H9 (cell line): ENCODE measurements around the gene SEMA4A. TPM values are rescaled to one million over a fixed set of nuclear protein-coding genes. Genes with fewer than 3 reads are reported as not detected.

Source experiments
- DNase-seq: peaks from one replicate; pipeline ENCODE4 v3.0.0-alpha.2; 2017
- H2AFZ ChIP-seq: one replicate; pipeline ENCODE4 v1.6.1; 2013; ENCODE audit warnings: mild to moderate bottlenecking, low read length, control low read depth, moderate library complexity
- H2AK5ac ChIP-seq: 2 replicates; pipeline ENCODE4 v1.6.1; 2013; ENCODE audit warnings: low read length, control low read depth, mixed read lengths; ENCODE audit not compliant: insufficient read length
- H2BK120ac ChIP-seq: one replicate; pipeline ENCODE4 v1.6.1; 2013; ENCODE audit warnings: low read depth, mild to moderate bottlenecking, low read length, control low read depth, inconsistent platforms; ENCODE audit not compliant: poor library complexity, severe bottlenecking
- H2BK12ac ChIP-seq: 2 replicates; pipeline ENCODE4 v1.6.1; 2013; ENCODE audit warnings: low read length, control low read depth, mixed read lengths, low read depth; ENCODE audit not compliant: insufficient read length
- H2BK15ac ChIP-seq: 2 replicates; pipeline ENCODE4 v1.6.1; 2013; ENCODE audit warnings: low read depth, low read length, control low read depth
- H2BK20ac ChIP-seq: one replicate; pipeline ENCODE4 v1.6.1; 2013; ENCODE audit warnings: low read depth, mild to moderate bottlenecking, low read length, control low read depth, inconsistent platforms; ENCODE audit not compliant: poor library complexity, severe bottlenecking
- H2BK5ac ChIP-seq: 2 replicates; pipeline ENCODE4 v1.6.1; 2013; ENCODE audit warnings: low read length, control low read depth, mixed read lengths; ENCODE audit not compliant: insufficient read length
- H3K14ac ChIP-seq: 2 replicates; pipeline ENCODE4 v1.6.1; 2013; ENCODE audit warnings: low read length, control low read depth; ENCODE audit not compliant: insufficient read depth
- H3K18ac ChIP-seq: 2 replicates; pipeline ENCODE4 v1.6.1; 2013; ENCODE audit warnings: low read depth, mild to moderate bottlenecking, mixed read lengths, low read length, control low read depth; ENCODE audit not compliant: insufficient read length
- H3K23ac ChIP-seq: 2 replicates; pipeline ENCODE4 v1.6.1; 2013; ENCODE audit warnings: low read length, control low read depth, mixed read lengths, low read depth; ENCODE audit not compliant: insufficient read length
- H3K23me2 ChIP-seq: 2 replicates; pipeline ENCODE4 v1.6.1; 2013; ENCODE audit warnings: low read depth, mild to moderate bottlenecking, mixed read lengths, low read length, control low read depth; ENCODE audit not compliant: insufficient read length, poor library complexity, severe bottlenecking
- H3K27ac ChIP-seq: 2 replicates; pipeline ENCODE4 v1.5.1; 2013; ENCODE audit warnings: low read length, control low read depth, mixed read lengths, low read depth; ENCODE audit not compliant: insufficient read length
- H3K27me3 ChIP-seq: 2 replicates; pipeline ENCODE4 v1.6.1; 2013; ENCODE audit warnings: low read length, control low read depth, inconsistent platforms; ENCODE audit not compliant: insufficient read depth
- H3K4ac ChIP-seq: 2 replicates; pipeline ENCODE4 v1.6.1; 2013; ENCODE audit warnings: low read depth, mild to moderate bottlenecking, control low read depth, inconsistent platforms, low read length, moderate library complexity
- H3K4me1 ChIP-seq: 2 replicates; pipeline ENCODE4 v1.6.1; 2013; ENCODE audit warnings: low read length, control low read depth, inconsistent platforms; ENCODE audit not compliant: insufficient read depth
- H3K4me2 ChIP-seq: 2 replicates; pipeline ENCODE4 v1.6.1; 2013; ENCODE audit warnings: low read length, control low read depth, mixed read lengths; ENCODE audit not compliant: insufficient read length, insufficient read depth
- H3K56ac ChIP-seq: 2 replicates; pipeline ENCODE4 v1.6.1; 2013; ENCODE audit warnings: low read depth, mild to moderate bottlenecking, mixed read lengths, low read length, control low read depth; ENCODE audit not compliant: insufficient read length
- H3K79me1 ChIP-seq: 2 replicates; pipeline ENCODE4 v1.6.1; 2013; ENCODE audit warnings: low read depth, mild to moderate bottlenecking, moderate library complexity, low read length, control low read depth, inconsistent platforms; ENCODE audit not compliant: insufficient read depth, poor library complexity, severe bottlenecking
- H3K79me2 ChIP-seq: 2 replicates; pipeline ENCODE4 v1.6.1; 2013; ENCODE audit warnings: low read length, control low read depth, inconsistent platforms; ENCODE audit not compliant: insufficient read depth
- H3K9ac ChIP-seq: 2 replicates; pipeline ENCODE4 v1.6.1; 2013; ENCODE audit warnings: low read length, control low read depth, mixed read lengths; ENCODE audit not compliant: insufficient read length; ENCODE audit errors: extremely low read depth
- H3K9me3 ChIP-seq: one replicate; pipeline ENCODE4 v1.6.1; 2013; ENCODE audit warnings: low read depth, low read length, inconsistent platforms; ENCODE audit not compliant: control insufficient read depth
- H3T11ph ChIP-seq: one replicate; pipeline ENCODE4 v1.6.1; 2013; ENCODE audit warnings: mild to moderate bottlenecking, low read length, control low read depth, inconsistent platforms
- H4K20me1 ChIP-seq: one replicate; pipeline ENCODE4 v1.6.1; 2013; ENCODE audit not compliant: control insufficient read depth, insufficient read length, insufficient read depth
- H4K5ac ChIP-seq: 2 replicates; pipeline ENCODE4 v1.6.1; 2013; ENCODE audit warnings: low read depth, mild to moderate bottlenecking, mixed read lengths, low read length, control low read depth; ENCODE audit not compliant: insufficient read length
- H4K8ac ChIP-seq: replicated peaks from 2 replicates; pipeline ENCODE4 v1.6.1; 2013; ENCODE audit warnings: low read length, control low read depth, mixed read lengths, low read depth; ENCODE audit not compliant: insufficient read length
- H4K91ac ChIP-seq: 2 replicates; pipeline ENCODE4 v1.6.1; 2013; ENCODE audit warnings: low read depth, mild to moderate bottlenecking, moderate library complexity, mixed read lengths, low read length, control low read depth; ENCODE audit not compliant: insufficient read length
- H3K27ac Mint-ChIP-seq, 3 experiments: 2 replicates in 2 of 3; 3 replicates in 1 of 3; pipeline ENCODE4 v1.8.0; 2020 to 2021; ENCODE audit warnings: mixed read lengths in 3 of 3, mild to moderate bottlenecking in 1 of 3, moderate library complexity in 1 of 3
- H3K27me3 Mint-ChIP-seq: 2 replicates; pipeline ENCODE4 v1.8.0; 2021; ENCODE audit warnings: low read depth, mild to moderate bottlenecking, moderate library complexity, mixed read lengths
- H3K36me3 Mint-ChIP-seq, 3 experiments: 2 replicates in 2 of 3; 3 replicates in 1 of 3; pipeline ENCODE4 v1.8.0; 2020 to 2021; ENCODE audit warnings: low read depth in 3 of 3, mixed read lengths in 3 of 3; ENCODE audit not compliant: insufficient read depth in 1 of 3
- H3K4me1 Mint-ChIP-seq, 2 experiments: 2 replicates each; pipeline ENCODE4 v1.8.0; 2020; ENCODE audit warnings: mixed read lengths in 2 of 2
- H3K4me3 Mint-ChIP-seq, 2 experiments: 2 replicates in 1 of 2; 3 replicates in 1 of 2; pipeline ENCODE4 v1.8.0; 2020 to 2021; ENCODE audit warnings: mild to moderate bottlenecking in 2 of 2, mixed read lengths in 2 of 2, moderate library complexity in 1 of 2
- H3K9me3 Mint-ChIP-seq, 2 experiments: 2 replicates in 1 of 2; 3 replicates in 1 of 2; pipeline ENCODE4 v1.8.0; 2020; ENCODE audit warnings: mild to moderate bottlenecking in 2 of 2, mixed read lengths in 2 of 2, moderate library complexity in 1 of 2
- WGBS: extraction: QIAGEN DNeasy Blood & Tissue Kit; methylation state at CpG from one replicate; pipeline ENCODE4 v1.1.7; 2013; ENCODE audit warnings: missing lambda C conversion rate, low lambda C conversion rate, mixed read lengths; ENCODE audit not compliant: insufficient read length; ENCODE audit errors: extremely low coverage; 5-methylcytosine and 5-hydroxymethylcytosine counted together
- total RNA-seq: library from RNA; stranded (reverse); gene quantifications from 2 replicates; pipeline ENCODE4 v1.2.1, GENCODE V29; 2021
- TF ChIP-seq, protein P1 (sequence below): fragments of 200-600 bp; sonication (generic); conservative IDR thresholded peaks from 3 replicates; pipeline ENCODE4 v1.8.0; 2021; ENCODE audit warnings: antibody characterized with exemption, mild to moderate bottlenecking

SEMA4A gene
- total RNA-seq, 1 experiment from 2014 or later = 11.1 TPM

GRCh38 chr1:156122086-156122485 lies 31.3 kb upstream of the SEMA4A start:
- H3K23me2 ChIP-seq = no peaks in the 10 kb centered on the region
- no peak overlapping the region for H3K4ac ChIP-seq
- no peak overlapping the region for H3K18ac ChIP-seq
- peaks cover 0 to 9% (median 2%) of the 10 kb centered on the region in 3 experiments; a peak in 3 of 7 replicates for H3K36me3 Mint-ChIP-seq
- no peak overlapping the region for H3K9ac ChIP-seq
- H3K27me3 ChIP-seq = no peaks in the 10 kb centered on the region
- no peaks in the 10 kb centered on the region for H3K9me3 Mint-ChIP-seq
- TF ChIP-seq, protein P1, sequence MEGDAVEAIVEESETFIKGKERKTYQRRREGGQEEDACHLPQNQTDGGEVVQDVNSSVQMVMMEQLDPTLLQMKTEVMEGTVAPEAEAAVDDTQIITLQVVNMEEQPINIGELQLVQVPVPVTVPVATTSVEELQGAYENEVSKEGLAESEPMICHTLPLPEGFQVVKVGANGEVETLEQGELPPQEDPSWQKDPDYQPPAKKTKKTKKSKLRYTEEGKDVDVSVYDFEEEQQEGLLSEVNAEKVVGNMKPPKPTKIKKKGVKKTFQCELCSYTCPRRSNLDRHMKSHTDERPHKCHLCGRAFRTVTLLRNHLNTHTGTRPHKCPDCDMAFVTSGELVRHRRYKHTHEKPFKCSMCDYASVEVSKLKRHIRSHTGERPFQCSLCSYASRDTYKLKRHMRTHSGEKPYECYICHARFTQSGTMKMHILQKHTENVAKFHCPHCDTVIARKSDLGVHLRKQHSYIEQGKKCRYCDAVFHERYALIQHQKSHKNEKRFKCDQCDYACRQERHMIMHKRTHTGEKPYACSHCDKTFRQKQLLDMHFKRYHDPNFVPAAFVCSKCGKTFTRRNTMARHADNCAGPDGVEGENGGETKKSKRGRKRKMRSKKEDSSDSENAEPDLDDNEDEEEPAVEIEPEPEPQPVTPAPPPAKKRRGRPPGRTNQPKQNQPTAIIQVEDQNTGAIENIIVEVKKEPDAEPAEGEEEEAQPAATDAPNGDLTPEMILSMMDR = no peak
- H3K27me3 Mint-ChIP-seq = no peaks in the 10 kb centered on the region
- H3K14ac ChIP-seq = no peak overlapping the region
- no peak overlapping the region for H2BK120ac ChIP-seq
- peaks cover 56 to 66% of the 10 kb centered on the region in 2 experiments for H3K4me1 Mint-ChIP-seq
- H3K27ac ChIP-seq = no peak overlapping the region
- H2AK5ac ChIP-seq = no peak overlapping the region
- H3K4me1 ChIP-seq = peaks cover 5% of the 10 kb centered on the region; the same call in 1 of the 2 replicates
- H4K5ac ChIP-seq = no peak overlapping the region
- H3K79me1 ChIP-seq = no peaks in the 10 kb centered on the region
- H2BK20ac ChIP-seq = no peak overlapping the region
- H4K8ac ChIP-seq = no peak overlapping the region
- no peak overlapping the region for H3K4me3 Mint-ChIP-seq
- no peak overlapping the region for H3K56ac ChIP-seq
- H2AFZ ChIP-seq = no peak overlapping the region
- H4K20me1 ChIP-seq = no peaks in the 10 kb centered on the region
- H2BK12ac ChIP-seq = no peak overlapping the region
- no peak overlapping the region for H3T11ph ChIP-seq
- H3K9me3 ChIP-seq = no peaks in the 10 kb centered on the region
- DNase-seq = no peak
- peak overlapping the region in 1 of 3 experiments; percentile 98; a peak in 2 of 7 replicates for H3K27ac Mint-ChIP-seq
- H3K23ac ChIP-seq = no peak overlapping the region
- no peaks in the 10 kb centered on the region for H3K79me2 ChIP-seq
- no CpG with 5 or more reads among the region's 4 CpGs for WGBS
- H2BK5ac ChIP-seq = no peak overlapping the region
- H3K4me2 ChIP-seq = no peak overlapping the region
- H2BK15ac ChIP-seq = no peak overlapping the region
- no peak overlapping the region for H4K91ac ChIP-seq
